Activated T-helper 1 cell treated with Interleukin-2 at 50 U/mL for 16 hours (primary cell): ENCODE results near the gene SLC6A6.

Source experiments
- DNase-seq: peaks from one replicate; pipeline ENCODE4 v3.0.0-alpha.2; 2020; ENCODE audit warnings: low read depth

The SLC6A6 gene

GRCh38 chr3:14487821-14488220, 85.4 kb downstream of the SLC6A6 start:
- DNase-seq = no peak

GRCh38 chr3:14488286-14489041, 86.1 kb downstream of the SLC6A6 start:
- no peak for DNase-seq

- DNase-seq = no peak
Observed at GRCh38 chr3:14489641-14490040, 87.2 kb downstream of the SLC6A6 start.

- DNase-seq = no peak
Observed at GRCh38 chr3:14490255-14490654, 87.8 kb downstream of the SLC6A6 start.

- DNase-seq = no peak
Observed at GRCh38 chr3:14490831-14491230, 88.4 kb downstream of the SLC6A6 start.

GRCh38 chr3:14491396-14492190, 89.2 kb downstream of the SLC6A6 start:
- DNase-seq = no peak

GRCh38 chr3:14492948-14493881, 90.8 kb downstream of the SLC6A6 start:
- no peak for DNase-seq

- no peak for DNase-seq
Observed at GRCh38 chr3:14494279-14494972, 92.0 kb downstream of the SLC6A6 start.

GRCh38 chr3:14494973-14495300, 92.5 kb downstream of the SLC6A6 start:
- no peak for DNase-seq

GRCh38 chr3:14496351-14496750, 93.9 kb downstream of the SLC6A6 start:
- DNase-seq = no peak

GRCh38 chr3:14497321-14497720, 94.9 kb downstream of the SLC6A6 start:
- no peak for DNase-seq

GRCh38 chr3:14502472-14502871, 100.1 kb downstream of the SLC6A6 start:
- DNase-seq = no peak

GRCh38 chr3:14503033-14503705, 100.8 kb downstream of the SLC6A6 start:
- DNase-seq = no peak

GRCh38 chr3:14503706-14504065, 101.3 kb downstream of the SLC6A6 start:
- DNase-seq = no peak

GRCh38 chr3:14505001-14505802, 102.8 kb downstream of the SLC6A6 start:
- DNase-seq = no peak

GRCh38 chr3:14505803-14506500, 103.5 kb downstream of the SLC6A6 start:
- DNase-seq = no peak

- DNase-seq = no peak
Observed at GRCh38 chr3:14506626-14507304, 104.4 kb downstream of the SLC6A6 start.

GRCh38 chr3:14507305-14507741, 104.9 kb downstream of the SLC6A6 start:
- DNase-seq = no peak
